Activated CD4-positive, alpha-beta T cell treated with anti-CD3 and anti-CD28 coated beads, Interleukin-2, amount 10 ng/mL, durations not matched to agents 7 days and 5 days (primary cell): ENCODE measurements around the gene KRT7. TPM values are rescaled to one million over a fixed set of nuclear protein-coding genes. Genes with fewer than 3 reads are reported as not detected.
A peak's percentile ranks its signal among the peaks of the same experiment; 100 is the strongest.

Source experiments
- CTCF ChIA-PET: fragments of 350-600 bp; sonication (Branson Sonifier 250); formaldehyde crosslinking; loops from one replicate; lab custom pipeline; 2021; ENCODE audit warnings: antibody characterized with exemption; lab: Charles Lee
- POLR2A ChIA-PET: fragments of 350-600 bp; sonication (Branson Sonifier 250); formaldehyde crosslinking; loops from one replicate; lab custom pipeline; 2021; ENCODE audit warnings: antibody characterized with exemption; lab: Charles Lee
- DNase-seq: peaks from one replicate; pipeline ENCODE4 v3.0.0-alpha.2; 2020
- H3K27ac Mint-ChIP-seq: one replicate; pipeline ENCODE4 v1.8.0; 2021; ENCODE audit warnings: mild to moderate bottlenecking, moderate library complexity, mixed read lengths
- H3K27me3 Mint-ChIP-seq: one replicate; pipeline ENCODE4 v1.8.0; 2021; ENCODE audit warnings: mixed read lengths
- H3K36me3 Mint-ChIP-seq: one replicate; pipeline ENCODE4 v1.8.0; 2021; ENCODE audit warnings: low read depth, mixed read lengths
- H3K4me1 Mint-ChIP-seq: one replicate; pipeline ENCODE4 v1.8.0; 2021; ENCODE audit warnings: mixed read lengths
- H3K4me3 Mint-ChIP-seq: one replicate; pipeline ENCODE4 v1.8.0; 2021; ENCODE audit warnings: mild to moderate bottlenecking, moderate library complexity, mixed read lengths
- H3K9me3 Mint-ChIP-seq: one replicate; pipeline ENCODE4 v1.8.0; 2021; ENCODE audit warnings: mixed read lengths
- total RNA-seq, 2 experiments: library from RNA; stranded (reverse); gene quantifications; one replicate each; pipeline ENCODE4 v1.2.3, GENCODE V29; 2021

KRT7 gene
- total RNA-seq, 2 experiments from 2014 or later: 2.2 to 2.5 TPM

DNA sequence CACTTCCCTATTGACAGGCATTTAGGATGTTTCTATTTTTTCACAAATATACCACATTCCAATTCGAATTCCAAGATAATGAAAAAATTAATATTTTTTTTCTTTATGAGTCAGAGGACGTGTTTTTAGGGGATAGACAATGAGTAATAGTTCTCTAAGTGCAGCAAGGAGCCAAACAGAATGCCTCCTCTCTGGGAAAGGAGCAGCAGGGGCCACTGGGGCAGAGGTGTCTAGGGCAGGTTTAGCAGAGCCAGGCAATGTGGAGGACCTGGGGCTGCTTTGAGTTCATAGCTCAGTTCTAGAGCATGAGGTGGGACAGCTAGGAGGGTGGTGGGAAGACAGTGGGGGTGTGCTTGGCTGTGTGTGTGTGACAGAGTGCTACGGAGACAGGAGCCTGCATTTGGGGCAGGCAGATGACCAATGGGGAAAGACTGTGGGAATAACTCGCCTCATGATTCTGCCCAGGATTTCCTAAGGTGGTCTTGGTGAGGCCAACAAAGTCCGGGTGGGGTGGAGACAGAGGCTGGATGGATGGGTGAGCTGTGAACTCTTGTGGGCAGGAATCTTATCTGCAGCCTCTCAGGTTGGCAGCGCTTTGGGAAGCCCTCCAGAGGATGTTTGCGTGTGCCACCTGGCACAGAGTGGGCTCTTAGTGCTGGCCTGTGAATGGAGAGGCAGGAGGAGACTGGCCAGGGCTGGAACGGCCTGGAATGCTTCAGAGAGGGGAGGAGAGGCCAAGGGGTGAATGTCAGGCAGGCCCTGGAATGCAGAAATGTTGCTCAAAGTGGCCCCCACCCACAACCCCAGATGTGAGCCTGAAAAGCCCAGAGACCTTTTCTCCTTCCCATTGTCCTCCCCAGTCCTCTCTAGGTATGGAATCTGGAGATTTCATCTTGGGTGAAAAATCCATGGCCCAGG lies 2.4 kb upstream of the KRT7 start:
- DNase-seq: no peak
- Mint-ChIP-seq H3K36me3 (no peaks in the 10 kb centered on the region), H3K4me3 (no peak overlapping the region), H3K4me1 (no peaks in the 10 kb centered on the region), H3K9me3 (no peaks in the 10 kb centered on the region), H3K27me3 (peaks cover 75% of the 10 kb centered on the region), H3K27ac (peak overlapping the region; percentile 1)
- CTCF ChIA-PET: interaction anchor here (1.3 kb wide), 1 partner anchor 17 kb away, joined by 3 read pairs; no protein-coding TSS in a partner anchor
- POLR2A ChIA-PET: no interaction called here

DNA sequence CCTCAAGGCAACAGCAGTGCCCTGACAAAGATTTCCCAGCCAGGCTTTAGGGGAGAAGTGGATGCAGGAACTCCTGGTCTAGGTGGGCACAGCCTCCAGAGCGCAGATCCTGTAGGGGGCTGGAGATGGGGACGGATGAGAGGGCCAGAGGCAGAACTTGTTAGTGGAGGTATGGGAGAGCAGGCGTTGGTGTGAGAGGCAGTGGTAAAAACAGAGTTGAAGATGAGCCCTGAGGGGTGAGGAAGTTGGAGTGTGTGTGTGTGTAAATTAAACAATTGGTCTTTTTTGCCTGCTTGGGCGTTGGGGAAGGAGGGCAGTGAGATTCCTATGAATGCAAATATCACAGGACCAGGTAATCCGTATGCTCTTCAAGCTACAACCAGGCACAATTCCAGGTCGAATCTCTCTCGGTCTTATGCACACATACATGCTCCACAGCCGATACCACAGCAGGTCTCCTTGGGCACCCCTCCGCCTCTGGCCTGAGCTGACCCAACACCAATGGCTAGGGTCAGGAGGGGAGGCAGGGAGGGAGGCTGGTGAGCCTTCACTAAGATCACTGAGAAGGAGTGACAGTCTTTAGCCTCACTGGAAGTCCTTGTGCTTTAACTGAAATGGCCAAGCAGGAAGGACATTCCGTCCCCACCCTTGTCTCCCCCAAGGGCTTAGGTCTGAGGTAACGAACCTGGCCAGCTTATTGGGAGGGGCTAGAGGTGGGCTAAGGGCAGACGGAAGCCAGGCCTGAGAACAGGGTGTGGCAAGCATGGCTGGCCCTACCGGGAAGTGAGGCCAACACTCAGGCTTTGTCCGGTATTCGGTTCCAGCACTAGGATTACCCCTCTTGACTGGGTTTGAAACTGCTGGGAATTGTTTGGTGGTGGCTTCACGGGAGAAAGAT lies 1.5 kb upstream of the KRT7 start:
- CTCF ChIA-PET: no interaction called here
- H3K4me3 Mint-ChIP-seq: no peak overlapping the region
- POLR2A ChIA-PET: no interaction called here
- H3K9me3 Mint-ChIP-seq: no peaks in the 10 kb centered on the region
- no peak for DNase-seq
- peaks cover 70% of the 10 kb centered on the region for H3K27me3 Mint-ChIP-seq
- no peaks in the 10 kb centered on the region for H3K4me1 Mint-ChIP-seq
- H3K27ac Mint-ChIP-seq: no peak overlapping the region
- no peaks in the 10 kb centered on the region for H3K36me3 Mint-ChIP-seq

DNA sequence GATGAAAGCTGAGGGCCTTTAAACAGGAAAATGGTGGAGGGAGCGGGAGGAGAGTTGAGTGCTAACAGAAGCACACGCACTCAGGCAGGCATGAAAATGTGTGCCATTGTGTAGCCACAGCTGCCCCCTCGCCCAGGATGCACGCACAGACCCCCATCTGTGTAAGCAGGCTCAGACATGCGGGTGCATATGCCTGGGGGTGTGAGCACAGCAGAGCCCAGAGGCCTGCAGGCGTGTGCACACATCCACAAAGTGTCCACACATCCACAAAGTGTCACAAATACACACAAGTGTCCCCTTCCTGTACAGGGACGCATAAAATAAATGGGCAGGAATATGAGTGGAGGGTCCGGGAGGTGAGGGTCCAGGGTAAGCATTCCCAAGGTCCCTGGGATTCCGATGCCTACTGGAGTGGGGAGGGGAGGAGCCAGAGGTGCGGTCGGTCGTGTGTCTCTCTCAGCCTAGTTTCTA lies 805 bp upstream of the KRT7 start:
- CTCF ChIA-PET: interaction anchor here (0.9 to 1.0 kb wide), 2 partner anchors 10 to 19 kb away, joined by 3 to 5 read pairs; no protein-coding TSS in a partner anchor

DNA sequence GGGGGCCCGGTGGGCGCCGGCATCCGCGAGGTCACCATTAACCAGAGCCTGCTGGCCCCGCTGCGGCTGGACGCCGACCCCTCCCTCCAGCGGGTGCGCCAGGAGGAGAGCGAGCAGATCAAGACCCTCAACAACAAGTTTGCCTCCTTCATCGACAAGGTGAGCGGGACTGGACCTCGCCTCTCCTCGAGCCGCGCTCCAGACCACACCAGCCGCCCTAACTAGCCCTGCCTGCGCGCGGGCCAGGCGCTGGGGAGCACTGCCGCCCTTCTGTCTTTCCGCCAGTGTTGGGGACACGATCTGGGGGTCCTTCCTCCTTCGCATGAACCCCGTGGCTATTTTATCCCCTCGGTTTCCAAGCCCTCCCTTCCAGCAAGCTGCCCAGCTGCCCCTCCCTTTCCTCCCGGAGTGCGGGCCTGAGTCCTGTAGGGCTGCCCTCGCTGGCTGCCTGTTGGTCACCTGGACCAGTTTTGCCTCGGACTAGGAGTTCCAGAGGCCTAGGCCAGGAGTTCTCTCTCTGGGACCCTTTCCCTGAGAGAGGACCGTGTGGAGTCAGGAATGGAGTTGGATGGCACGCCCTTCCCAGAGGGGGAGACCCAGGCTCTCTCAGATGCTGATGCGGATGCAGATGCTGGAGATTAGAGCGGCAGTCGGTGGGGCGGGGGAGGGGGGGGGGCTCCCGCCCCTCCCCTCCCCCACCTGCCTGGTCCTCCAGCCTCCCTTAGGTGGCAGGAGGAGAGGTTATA lies 592 bp downstream of the KRT7 start:
- Mint-ChIP-seq H3K27me3 (peaks cover 56% of the 10 kb centered on the region), H3K9me3 (no peaks in the 10 kb centered on the region), H3K4me1 (no peaks in the 10 kb centered on the region), H3K27ac (no peak overlapping the region), H3K36me3 (no peaks in the 10 kb centered on the region), H3K4me3 (no peak overlapping the region)
- CTCF ChIA-PET: interaction anchor here (0.9 kb wide), 1 partner anchor 21 kb away, joined by 5 read pairs; no protein-coding TSS in a partner anchor
- POLR2A ChIA-PET: no interaction called here
- DNase-seq: no peak

More for the DNA sequence above, 805 bp upstream of the KRT7 start:
- POLR2A ChIA-PET: no interaction called here
- H3K9me3 Mint-ChIP-seq: no peaks in the 10 kb centered on the region
- no peak overlapping the region for H3K27ac Mint-ChIP-seq
- no peak overlapping the region for H3K4me3 Mint-ChIP-seq
- DNase-seq: no peak
- H3K4me1 Mint-ChIP-seq: no peaks in the 10 kb centered on the region
- H3K27me3 Mint-ChIP-seq: peaks cover 63% of the 10 kb centered on the region
- H3K36me3 Mint-ChIP-seq: no peaks in the 10 kb centered on the region

DNA sequence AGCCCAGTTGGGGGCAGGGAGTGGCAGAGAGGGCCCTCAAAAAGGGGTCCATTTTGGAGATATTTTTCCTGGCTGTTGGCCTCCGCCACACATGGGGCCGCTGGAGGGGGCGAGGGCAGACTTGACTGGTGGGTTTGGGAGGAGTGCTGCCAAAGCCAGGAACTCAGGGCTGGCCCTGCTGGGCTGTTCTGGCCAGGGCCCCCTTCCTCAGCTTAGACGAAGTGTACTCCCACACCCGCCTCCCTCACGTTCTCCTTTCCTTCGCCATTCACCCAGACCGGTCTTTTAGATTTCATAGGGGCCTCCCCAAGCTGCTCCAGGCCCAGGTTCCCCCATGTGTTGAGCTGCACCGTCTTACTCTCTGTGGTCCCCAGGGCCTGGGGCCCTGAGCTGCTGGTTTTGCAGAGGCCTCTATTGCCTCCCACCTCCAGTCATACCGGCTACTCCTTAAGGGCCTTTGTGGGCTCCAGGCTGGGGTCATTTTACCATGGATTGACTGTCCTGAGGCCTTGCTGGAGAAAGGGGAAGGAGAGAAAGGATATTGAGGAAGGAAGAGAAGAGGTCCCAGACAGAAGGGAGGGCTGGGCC lies 1.3 kb downstream of the KRT7 start:
- peaks cover 51% of the 10 kb centered on the region for H3K27me3 Mint-ChIP-seq
- ChIA-PET POLR2A (no interaction called here), CTCF (interaction anchor here (1.4 kb wide), 1 partner anchor 13 kb away, joined by 4 read pairs; no protein-coding TSS in a partner anchor)
- DNase-seq: no peak
- no peaks in the 10 kb centered on the region for H3K9me3 Mint-ChIP-seq
- no peak overlapping the region for H3K27ac Mint-ChIP-seq
- no peaks in the 10 kb centered on the region for H3K36me3 Mint-ChIP-seq
- no peak overlapping the region for H3K4me3 Mint-ChIP-seq
- no peaks in the 10 kb centered on the region for H3K4me1 Mint-ChIP-seq

DNA sequence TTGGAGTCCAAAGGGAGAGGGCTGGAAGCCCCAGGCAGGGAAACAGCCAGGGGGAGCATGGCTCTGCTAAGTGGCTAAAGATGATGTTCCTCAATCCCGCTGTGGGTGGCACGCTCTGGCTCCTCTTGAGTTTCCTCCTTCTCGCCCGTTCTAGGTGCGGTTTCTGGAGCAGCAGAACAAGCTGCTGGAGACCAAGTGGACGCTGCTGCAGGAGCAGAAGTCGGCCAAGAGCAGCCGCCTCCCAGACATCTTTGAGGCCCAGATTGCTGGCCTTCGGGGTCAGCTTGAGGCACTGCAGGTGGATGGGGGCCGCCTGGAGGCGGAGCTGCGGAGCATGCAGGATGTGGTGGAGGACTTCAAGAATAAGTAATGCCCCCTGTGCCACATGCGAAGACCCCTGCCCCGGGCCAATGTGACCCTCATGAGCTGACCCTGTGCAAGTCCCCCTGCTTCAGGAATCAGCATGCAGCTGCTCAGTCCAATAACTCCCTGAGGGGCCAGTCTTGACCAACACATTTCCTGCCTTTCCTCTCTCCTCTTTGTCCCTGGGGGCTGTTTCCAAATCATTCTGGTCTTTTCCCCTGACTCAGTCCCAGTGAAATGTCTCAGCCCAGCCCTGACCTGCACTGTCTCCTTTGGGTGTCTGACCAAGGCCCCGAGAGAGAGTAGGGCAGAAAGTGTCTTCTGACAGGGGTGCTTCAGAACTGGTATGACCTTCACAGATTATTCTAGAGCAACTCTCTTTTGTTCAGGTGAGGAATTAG lies 2.1 kb downstream of the KRT7 start:
- H3K27me3 Mint-ChIP-seq: peaks cover 48% of the 10 kb centered on the region
- H3K4me1 Mint-ChIP-seq: no peaks in the 10 kb centered on the region
- H3K4me3 Mint-ChIP-seq: no peak overlapping the region
- no peak for DNase-seq
- no peak overlapping the region for H3K27ac Mint-ChIP-seq
- no peaks in the 10 kb centered on the region for H3K36me3 Mint-ChIP-seq
- CTCF ChIA-PET: interaction anchor here (1.4 kb wide), 1 partner anchor 13 kb away, joined by 4 read pairs; no protein-coding TSS in a partner anchor
- no peaks in the 10 kb centered on the region for H3K9me3 Mint-ChIP-seq
- POLR2A ChIA-PET: no interaction called here

DNA sequence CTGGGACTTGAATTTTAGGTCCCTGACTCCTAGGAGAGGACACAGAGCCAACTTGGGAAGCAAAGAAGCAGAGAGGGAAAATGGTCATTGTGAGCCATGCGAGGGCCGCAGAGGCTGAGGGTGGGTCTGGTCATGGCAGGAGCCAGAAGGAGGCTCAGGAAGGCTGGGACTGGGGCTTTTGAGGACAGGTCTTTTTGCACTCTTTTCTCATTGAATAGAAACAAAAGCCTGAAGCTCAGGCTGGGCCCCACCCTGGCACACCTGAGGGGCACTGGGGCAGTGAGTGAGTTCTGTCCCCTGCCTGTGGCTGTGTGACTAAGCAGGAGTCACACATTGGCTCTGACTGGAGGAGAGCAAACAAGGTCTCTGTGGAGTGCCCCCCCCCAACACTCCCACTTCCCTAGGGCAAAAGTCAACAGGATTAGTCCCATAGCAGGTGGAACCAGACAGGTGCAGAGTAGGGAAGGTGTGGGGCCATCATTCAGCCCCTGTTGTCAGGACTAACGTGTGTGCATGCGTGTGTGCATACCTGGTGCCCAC lies 2.8 kb downstream of the KRT7 start:
- no peak for DNase-seq
- ChIA-PET POLR2A (no interaction called here), CTCF (interaction anchor here (1.0 to 1.4 kb wide), 2 partner anchors 14 to 42 kb away, joined by 3 to 4 read pairs; no protein-coding TSS in a partner anchor)
- H3K9me3 Mint-ChIP-seq: no peaks in the 10 kb centered on the region
- peaks cover 42% of the 10 kb centered on the region for H3K27me3 Mint-ChIP-seq
- H3K27ac Mint-ChIP-seq: no peak overlapping the region
- no peaks in the 10 kb centered on the region for H3K36me3 Mint-ChIP-seq
- H3K4me1 Mint-ChIP-seq: no peaks in the 10 kb centered on the region
- H3K4me3 Mint-ChIP-seq: no peak overlapping the region

DNA sequence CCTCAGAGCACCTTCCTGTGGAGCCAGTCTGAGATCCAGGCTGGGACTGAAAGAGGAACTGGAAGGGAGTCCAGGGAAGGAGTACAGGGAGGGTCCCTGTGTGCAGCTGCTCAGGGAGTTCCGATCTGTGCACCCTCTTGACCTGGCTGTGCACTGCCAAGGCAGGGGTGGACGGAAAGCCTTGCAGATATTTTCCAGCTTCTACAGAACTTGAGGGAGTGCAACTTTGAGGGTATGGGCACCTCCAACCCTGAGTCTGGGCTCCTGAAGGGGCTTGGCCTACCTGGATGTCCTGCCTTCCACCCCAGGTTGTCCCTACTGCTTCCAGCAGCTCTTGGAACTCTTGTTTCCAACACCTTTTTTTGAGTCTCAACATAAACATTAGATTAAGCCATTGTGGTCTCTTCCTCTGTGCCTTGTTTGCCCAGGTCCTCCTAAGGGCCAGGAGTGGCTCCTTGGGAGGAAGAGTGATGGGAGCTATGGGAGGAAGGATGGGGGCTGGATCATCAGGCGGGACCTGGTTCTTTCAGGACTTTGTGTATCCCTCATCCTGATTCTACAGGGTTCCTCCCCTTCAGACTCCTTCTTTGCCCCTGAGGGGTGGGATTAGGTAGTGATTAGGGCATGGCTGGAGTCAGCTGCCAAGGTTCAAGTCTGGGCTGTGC lies 3.5 kb downstream of the KRT7 start:
- DNase-seq: no peak
- ChIA-PET POLR2A (no interaction called here), CTCF (interaction anchor here (0.9 to 2.8 kb wide), 4 partner anchors 9 to 43 kb away, joined by 3 to 10 read pairs (median 3); no protein-coding TSS in a partner anchor)
- Mint-ChIP-seq H3K4me3 (no peak overlapping the region), H3K36me3 (no peaks in the 10 kb centered on the region), H3K27me3 (peaks cover 36% of the 10 kb centered on the region), H3K27ac (no peak overlapping the region), H3K4me1 (no peaks in the 10 kb centered on the region), H3K9me3 (no peaks in the 10 kb centered on the region)

DNA sequence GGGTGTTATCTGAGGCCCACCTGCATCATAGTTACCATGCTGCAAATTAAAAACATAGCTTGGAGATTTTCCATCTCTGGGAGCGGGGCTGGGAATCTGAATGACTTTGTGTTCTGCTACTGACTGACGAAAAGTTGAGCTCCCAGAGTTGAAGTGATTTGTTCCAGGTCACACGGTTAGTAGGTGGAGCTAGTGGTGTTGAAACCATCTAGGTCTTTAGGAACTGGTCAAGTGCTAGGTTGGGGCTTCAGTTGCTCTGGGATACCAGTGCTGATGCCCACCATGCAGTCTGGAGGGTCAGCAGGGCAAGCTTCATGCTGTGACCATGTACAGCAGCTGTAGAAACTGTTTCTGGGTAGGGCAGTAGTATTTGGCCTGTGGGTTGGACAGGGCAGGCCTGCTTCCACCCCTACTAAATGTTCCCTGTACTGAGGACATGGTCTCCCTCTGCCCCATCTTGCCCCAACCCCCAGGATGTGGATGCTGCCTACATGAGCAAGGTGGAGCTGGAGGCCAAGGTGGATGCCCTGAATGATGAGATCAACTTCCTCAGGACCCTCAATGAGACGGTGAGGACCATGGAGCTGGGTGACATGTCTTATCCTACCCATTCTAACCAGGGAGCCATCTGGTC lies 5.3 kb downstream of the KRT7 start:
- ChIA-PET POLR2A (no interaction called here), CTCF (interaction anchor here (0.9 to 2.8 kb wide), 5 partner anchors 12 to 41 kb away, joined by 3 to 10 read pairs (median 5); no protein-coding TSS in a partner anchor)
- H3K4me3 Mint-ChIP-seq: no peak overlapping the region
- no peaks in the 10 kb centered on the region for H3K36me3 Mint-ChIP-seq
- H3K27ac Mint-ChIP-seq: no peak overlapping the region
- no peaks in the 10 kb centered on the region for H3K9me3 Mint-ChIP-seq
- no peak for DNase-seq
- H3K27me3 Mint-ChIP-seq: peaks cover 23% of the 10 kb centered on the region
- H3K4me1 Mint-ChIP-seq: peaks cover 9% of the 10 kb centered on the region

DNA sequence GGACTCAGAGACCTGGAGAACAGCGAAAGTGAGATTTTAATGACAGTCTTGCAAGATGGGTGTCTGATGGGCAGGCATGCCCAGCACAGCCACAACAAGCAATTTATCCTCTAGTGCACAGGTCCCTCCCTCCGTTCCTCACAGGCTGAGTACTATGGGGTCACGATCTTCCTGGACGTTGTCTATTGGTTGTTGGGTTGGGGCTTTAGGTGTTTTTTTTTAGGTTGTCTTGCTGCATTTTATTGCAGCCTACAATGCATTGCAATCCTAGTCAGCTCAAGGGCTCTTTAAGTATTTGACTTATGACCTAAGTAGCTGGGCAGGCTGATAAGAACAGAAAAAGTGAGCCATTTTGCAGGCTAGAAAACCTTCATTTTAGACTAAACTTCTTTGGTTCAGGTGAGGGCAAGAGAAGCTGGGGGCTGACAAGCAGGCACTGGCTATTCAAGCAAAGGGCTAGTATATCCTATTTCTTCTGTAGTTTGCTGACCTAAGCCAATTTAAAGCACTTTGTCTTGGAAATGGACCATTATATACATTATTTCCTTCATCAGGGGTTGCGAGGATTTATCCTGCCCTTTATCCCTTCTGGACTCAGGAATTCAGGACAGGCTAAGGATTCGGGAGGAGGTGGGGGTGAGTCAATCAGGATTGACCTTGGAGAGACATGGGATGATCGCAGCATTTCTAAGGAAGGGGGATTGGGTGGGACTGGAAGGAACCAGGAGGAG lies 6.0 kb downstream of the KRT7 start:
- Mint-ChIP-seq H3K4me1 (peaks cover 17% of the 10 kb centered on the region), H3K36me3 (no peaks in the 10 kb centered on the region), H3K4me3 (no peak overlapping the region), H3K27me3 (peaks cover 18% of the 10 kb centered on the region), H3K27ac (no peak overlapping the region), H3K9me3 (no peaks in the 10 kb centered on the region)
- ChIA-PET POLR2A (no interaction called here), CTCF (interaction anchor here (1.2 to 2.8 kb wide), 4 partner anchors 11 to 40 kb away, joined by 3 to 10 read pairs (median 6); no protein-coding TSS in a partner anchor)
- DNase-seq: no peak
